SK-N-SH (cell line): ENCODE data around the gene COL20A1.

Experiments
- CTCF ChIP-seq: fragments of 200-600 bp; sonication (generic); IDR thresholded peaks from 2 replicates; pipeline ENCODE4 v1.6.1; 2017; ENCODE audit warnings: antibody characterized with exemption, mild to moderate bottlenecking, moderate library complexity
- EP300 ChIP-seq, 2 experiments: IDR thresholded peaks; 2 replicates each; pipeline versions ENCODE4 v1.4.0 to v1.6.1; 2012; ENCODE audit warnings: borderline replicate concordance in 1 of 2, low read depth in 1 of 2, low read length in 1 of 2
- NFIC ChIP-seq: IDR thresholded peaks from 2 replicates; pipeline ENCODE4 v1.4.0; 2012; ENCODE audit warnings: borderline replicate concordance
- PBX3 ChIP-seq: IDR thresholded peaks from 2 replicates; pipeline ENCODE4; 2012

GRCh38 chr20:63261060-63261794, 31.8 kb upstream of the COL20A1 start:
- TF ChIP-seq EP300 (IDR thresholded peaks at IDR 0.05; ENCODE audit: borderline replicate concordance in 1 of 2, low read depth in 1 of 2, low read length in 1 of 2), result no peak
- no peak for TF ChIP-seq NFIC
- no peak for TF ChIP-seq CTCF
- no peak for TF ChIP-seq PBX3
